ENCODE measurements around the gene SPDEF.
A peak's percentile ranks its signal among the peaks of the same experiment; 100 is the strongest.

The SPDEF gene

GRCh38 chr6:34527751-34528670 is 28.1 kb downstream of the SPDEF start:
- DNase-seq (ENCODE audit: low read depth, low spot score), result no peak

GRCh38 chr6:34526992-34527728 is 29.0 kb downstream of the SPDEF start:
- DNase-seq (ENCODE audit: low read depth, low spot score), result peak; percentile 64

GRCh38 chr6:34526241-34526972 is 29.7 kb downstream of the SPDEF start:
- no peak for DNase-seq (ENCODE audit: low read depth, low spot score)

GRCh38 chr6:34525431-34526175 is 30.5 kb downstream of the SPDEF start:
- DNase-seq (ENCODE audit: low read depth, low spot score), result no peak

GRCh38 chr6:34524971-34525370 is 31.2 kb downstream of the SPDEF start:
- no peak for DNase-seq (ENCODE audit: low read depth, low spot score)

GRCh38 chr6:34524499-34524898 is 31.6 kb downstream of the SPDEF start:
- DNase-seq (ENCODE audit: low read depth, low spot score), result no peak

GRCh38 chr6:34523441-34524206 is 32.5 kb downstream of the SPDEF start:
- no peak for DNase-seq (ENCODE audit: low read depth, low spot score)

GRCh38 chr6:34522761-34523160 is 33.4 kb downstream of the SPDEF start:
- no peak for DNase-seq (ENCODE audit: low read depth, low spot score)

- DNase-seq (ENCODE audit: low read depth, low spot score), result no peak
Measured at GRCh38 chr6:34521463-34522285, 34.5 kb downstream of the SPDEF start.

GRCh38 chr6:34520645-34521462 is 35.3 kb downstream of the SPDEF start:
- DNase-seq (ENCODE audit: low read depth, low spot score), result no peak

GRCh38 chr6:34519971-34520644 is 36.0 kb downstream of the SPDEF start:
- no peak for DNase-seq (ENCODE audit: low read depth, low spot score)

GRCh38 chr6:34518669-34519365 is 37.3 kb downstream of the SPDEF start:
- no peak for DNase-seq (ENCODE audit: low read depth, low spot score)

GRCh38 chr6:34517966-34518365 is 38.2 kb downstream of the SPDEF start:
- DNase-seq (ENCODE audit: low read depth, low spot score), result no peak

GRCh38 chr6:34517461-34517881 is 38.7 kb downstream of the SPDEF start:
- DNase-seq (ENCODE audit: low read depth, low spot score), result no peak

GRCh38 chr6:34516391-34517324 is 39.5 kb downstream of the SPDEF start:
- no peak for DNase-seq (ENCODE audit: low read depth, low spot score)

All from iPS DF 19.7 (cell line).